GM13977 (cell line): ENCODE results near the gene TEDC1.

Experiments
- DNase-seq: peaks from one replicate; pipeline ENCODE4 v3.0.0; 2012; ENCODE audit warnings: low spot score
- CTCF ChIP-seq: IDR thresholded peaks from 2 replicates; pipeline ENCODE4 v1.5.1; 2012; ENCODE audit warnings: mild to moderate bottlenecking, control low read depth; ENCODE audit not compliant: insufficient read depth; ENCODE audit errors: extremely low read depth, missing control alignments
- in situ Hi-C: fragments of 300-500 bp; cut with MboI; formaldehyde crosslinking; loops from one replicate; pipeline ENCODE4 v1.12.0; 2022; ENCODE audit warnings: low sequenced_read_pairs, low pct_unique_long_range_greater_than_20kb, mixed read lengths, inconsistent platforms; ENCODE audit not compliant: unreplicated experiment

TEDC1 gene

GRCh38 chr14:105452963-105453362, 38.1 kb upstream of the TEDC1 start:
- no peak for DNase-seq
- in situ Hi-C loops = no loop called here
- no peak for TF ChIP-seq CTCF

GRCh38 chr14:105453847-105454246, 37.2 kb upstream of the TEDC1 start:
- DNase-seq = no peak
- in situ Hi-C loops = no loop called here
- TF ChIP-seq CTCF = no peak

GRCh38 chr14:105455086-105455640, 35.9 kb upstream of the TEDC1 start:
- in situ Hi-C loops = no loop called here
- DNase-seq = no peak
- no peak for TF ChIP-seq CTCF

GRCh38 chr14:105455766-105456660, 35.0 kb upstream of the TEDC1 start:
- DNase-seq = no peak
- no peak for TF ChIP-seq CTCF
- in situ Hi-C loops = no loop called here

GRCh38 chr14:105456736-105457617, 34.1 kb upstream of the TEDC1 start:
- in situ Hi-C loops = no loop called here
- DNase-seq = no peak
- no peak for TF ChIP-seq CTCF

GRCh38 chr14:105458010-105458409, 33.0 kb upstream of the TEDC1 start:
- DNase-seq = no peak
- in situ Hi-C loops = no loop called here
- no peak for TF ChIP-seq CTCF
